PFSK-1 (cell line): ENCODE measurements around the gene PTPRH.

Experiments
- POLR2AphosphoS5 ChIP-seq: IDR thresholded peaks from 2 replicates; pipeline ENCODE4 v1.6.1; 2012; ENCODE audit warnings: low read depth, mild to moderate bottlenecking, control low read depth, low read length, moderate library complexity
- TAF1 ChIP-seq: IDR thresholded peaks from 2 replicates; pipeline ENCODE4 v1.6.1; 2012; ENCODE audit warnings: low read length, control low read depth, borderline replicate concordance; ENCODE audit not compliant: insufficient read depth
- TF ChIP-seq, protein P1 (sequence below), 2 experiments: IDR thresholded peaks; 2 replicates each; pipeline versions ENCODE4 v1.6.1 to v1.8.0; 2011 to 2012; ENCODE audit warnings: low read depth in 2 of 2, low read length in 2 of 2, control low read depth in 1 of 2, inconsistent platforms in 1 of 2, mild to moderate bottlenecking in 1 of 2, moderate library complexity in 1 of 2; ENCODE audit not compliant: insufficient read depth in 1 of 2

DNA sequence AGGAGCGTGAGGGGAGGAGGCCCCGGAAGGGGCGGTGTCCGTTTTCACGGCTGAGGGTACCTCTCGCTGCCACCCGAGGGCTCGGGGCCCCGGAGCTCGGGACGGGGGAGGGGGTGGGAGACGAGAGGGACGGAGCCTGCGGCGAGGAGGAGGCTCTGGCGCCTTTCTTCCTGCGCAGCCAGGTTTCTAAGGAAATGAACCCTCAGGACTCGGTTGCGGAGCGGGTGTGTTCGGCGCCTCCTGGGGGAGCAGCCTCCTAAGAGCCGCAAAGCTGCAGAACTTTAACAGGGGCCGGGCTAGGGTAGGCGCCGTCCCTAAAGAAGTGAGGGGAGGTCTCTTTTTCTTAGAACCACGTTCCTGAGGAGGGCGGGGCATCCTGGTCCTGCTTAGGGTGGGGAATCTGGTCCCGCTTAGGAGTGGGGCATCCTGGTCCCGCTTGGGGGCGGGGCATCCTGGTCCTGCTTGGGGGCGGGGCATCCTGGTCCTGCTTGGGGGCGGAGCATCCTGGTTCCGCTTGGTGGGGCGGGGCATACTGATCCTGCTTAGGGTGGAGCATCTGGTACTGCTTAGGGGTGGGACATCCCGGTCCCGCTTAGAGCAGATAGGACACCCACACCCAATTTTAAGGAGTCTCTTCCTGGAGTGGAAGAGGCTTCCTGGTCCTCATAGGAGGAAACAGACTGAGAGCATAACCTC, 35.4 kb downstream of the PTPRH start:
- TF ChIP-seq TAF1 (peak; percentile 62; the same call in 1 of the 2 replicates), POLR2AphosphoS5 (peak; percentile 79)
- TF ChIP-seq, protein P1, sequence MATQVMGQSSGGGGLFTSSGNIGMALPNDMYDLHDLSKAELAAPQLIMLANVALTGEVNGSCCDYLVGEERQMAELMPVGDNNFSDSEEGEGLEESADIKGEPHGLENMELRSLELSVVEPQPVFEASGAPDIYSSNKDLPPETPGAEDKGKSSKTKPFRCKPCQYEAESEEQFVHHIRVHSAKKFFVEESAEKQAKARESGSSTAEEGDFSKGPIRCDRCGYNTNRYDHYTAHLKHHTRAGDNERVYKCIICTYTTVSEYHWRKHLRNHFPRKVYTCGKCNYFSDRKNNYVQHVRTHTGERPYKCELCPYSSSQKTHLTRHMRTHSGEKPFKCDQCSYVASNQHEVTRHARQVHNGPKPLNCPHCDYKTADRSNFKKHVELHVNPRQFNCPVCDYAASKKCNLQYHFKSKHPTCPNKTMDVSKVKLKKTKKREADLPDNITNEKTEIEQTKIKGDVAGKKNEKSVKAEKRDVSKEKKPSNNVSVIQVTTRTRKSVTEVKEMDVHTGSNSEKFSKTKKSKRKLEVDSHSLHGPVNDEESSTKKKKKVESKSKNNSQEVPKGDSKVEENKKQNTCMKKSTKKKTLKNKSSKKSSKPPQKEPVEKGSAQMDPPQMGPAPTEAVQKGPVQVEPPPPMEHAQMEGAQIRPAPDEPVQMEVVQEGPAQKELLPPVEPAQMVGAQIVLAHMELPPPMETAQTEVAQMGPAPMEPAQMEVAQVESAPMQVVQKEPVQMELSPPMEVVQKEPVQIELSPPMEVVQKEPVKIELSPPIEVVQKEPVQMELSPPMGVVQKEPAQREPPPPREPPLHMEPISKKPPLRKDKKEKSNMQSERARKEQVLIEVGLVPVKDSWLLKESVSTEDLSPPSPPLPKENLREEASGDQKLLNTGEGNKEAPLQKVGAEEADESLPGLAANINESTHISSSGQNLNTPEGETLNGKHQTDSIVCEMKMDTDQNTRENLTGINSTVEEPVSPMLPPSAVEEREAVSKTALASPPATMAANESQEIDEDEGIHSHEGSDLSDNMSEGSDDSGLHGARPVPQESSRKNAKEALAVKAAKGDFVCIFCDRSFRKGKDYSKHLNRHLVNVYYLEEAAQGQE (IDR thresholded peaks at IDR 0.05; ENCODE audit: insufficient read depth in 1 of 2, low read depth in 2 of 2, low read length in 2 of 2), result no peak; a peak in 1 of 4 replicates
